Peyer's patch (tissue), 4 donors: ENCODE measurements around the gene IL12RB2.
"Not testable (repeated sequence)": the region's sequence is repeated elsewhere in the genome, so short reads cannot be mapped to it uniquely, and the experiment has no call there.

Experiments used
- CTCF ChIP-seq, 6 experiments: fragments of 450-650 bp in 4 of 6; fragments of 200-600 bp in 2 of 6; sonication (generic) in 1 of 6; IDR thresholded peaks; one replicate each; pipeline ENCODE4 v1.5.1; 2017 to 2019; ENCODE audit warnings: antibody characterized with exemption in 6 of 6, mild to moderate bottlenecking in 3 of 6, moderate library complexity in 1 of 6
- POLR2A ChIP-seq, 2 donors: fragments of 450-650 bp; IDR thresholded peaks; one replicate each; pipeline ENCODE4 v1.5.1; 2017; ENCODE audit warnings: antibody characterized with exemption in 2 of 2, mild to moderate bottlenecking in 2 of 2, moderate library complexity in 2 of 2

DNA sequence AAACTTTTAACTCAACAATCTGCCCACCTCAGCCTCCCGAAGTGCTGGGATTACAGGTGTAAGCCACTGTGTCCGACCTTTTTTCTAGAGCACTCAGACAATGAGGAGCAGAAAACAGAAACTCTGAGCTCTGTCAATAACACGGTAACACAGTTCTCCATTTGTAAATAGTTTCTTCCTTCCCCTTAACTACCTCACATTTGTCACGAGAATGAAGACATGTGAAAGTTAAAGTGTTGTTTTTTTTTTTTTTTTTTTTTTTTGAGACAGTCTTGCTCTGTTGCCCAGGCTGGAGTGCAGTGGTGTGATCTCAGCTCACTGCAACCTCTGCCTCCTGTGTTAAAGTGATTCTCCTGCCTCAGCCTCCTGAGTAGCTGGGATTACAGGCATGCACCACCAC lies 110.1 kb downstream of the IL12RB2 start:
- TF ChIP-seq CTCF, POLR2A (IDR thresholded peaks at IDR 0.05): not testable (repeated sequence)
